Erythroblast (primary cell): Measurements from ENCODE around the gene ITGB7.

ENCODE experiments used
- GATA1 ChIP-seq: IDR thresholded peaks from 2 replicates; pipeline ENCODE4 v1.6.1; 2011; ENCODE audit warnings: low read depth, mild to moderate bottlenecking, control low read depth, low read length, moderate library complexity
- POLR2A ChIP-seq: IDR thresholded peaks from 2 replicates; pipeline ENCODE4 v1.6.1; 2011; ENCODE audit warnings: mild to moderate bottlenecking, low read length

- no peak for TF ChIP-seq POLR2A
- TF ChIP-seq GATA1: no peak
These were observed 19.8 kb upstream of the ITGB7 start for GRCh38 chr12:53226815-53227214.
